Erythroblast (primary cell): Measurements from ENCODE around the gene PRMT6.

Experiments used
- GATA1 ChIP-seq: IDR thresholded peaks from 2 replicates; pipeline ENCODE4 v1.6.1; 2011; ENCODE audit warnings: low read depth, mild to moderate bottlenecking, control low read depth, low read length, moderate library complexity
- POLR2A ChIP-seq: IDR thresholded peaks from 2 replicates; pipeline ENCODE4 v1.6.1; 2011; ENCODE audit warnings: mild to moderate bottlenecking, low read length

GRCh38 chr1:107048241-107048640, 8.2 kb upstream of the PRMT6 start:
- TF ChIP-seq POLR2A (no peak), GATA1 (no peak)
